Mesodermal cell (in vitro differentiated cells): Measurements from ENCODE around the gene HECTD1.
"Not testable (repeated sequence)": the region's sequence is repeated elsewhere in the genome, so short reads cannot be mapped to it uniquely, and the experiment has no call there.

Experiments used
- H3K27ac ChIP-seq: 2 replicates; pipeline ENCODE4 v1.7.0; 2013; ENCODE audit warnings: mild to moderate bottlenecking, low read depth, low read length, moderate library complexity; ENCODE audit not compliant: severe bottlenecking
- H3K36me3 ChIP-seq: 2 replicates; pipeline ENCODE4 v1.7.1; 2013; ENCODE audit warnings: mild to moderate bottlenecking, low read length, moderate library complexity; ENCODE audit not compliant: control insufficient read depth, insufficient read depth
- H3K4me1 ChIP-seq: one replicate; pipeline ENCODE4 v1.7.1; 2013; ENCODE audit warnings: mild to moderate bottlenecking, low read length; ENCODE audit not compliant: insufficient read depth, control insufficient read depth, poor library complexity, severe bottlenecking
- H3K4me3 ChIP-seq: 2 replicates; pipeline ENCODE4 v1.7.0; 2013; ENCODE audit warnings: low read length, control low read depth, mild to moderate bottlenecking; ENCODE audit not compliant: insufficient read depth, poor library complexity, severe bottlenecking; ENCODE audit errors: extremely low read depth
- H3K9me3 ChIP-seq: 2 replicates; pipeline ENCODE4 v1.7.1; 2013; ENCODE audit warnings: mild to moderate bottlenecking, low read length, moderate library complexity; ENCODE audit not compliant: control insufficient read depth
- WGBS, 2 experiments: methylation state at CpG; one replicate each; pipeline ENCODE4 v1.1.5; 2013; ENCODE audit warnings: missing lambda C conversion rate in 2 of 2; ENCODE audit not compliant: insufficient coverage in 2 of 2; 5-methylcytosine and 5-hydroxymethylcytosine counted together

Gene HECTD1

DNA sequence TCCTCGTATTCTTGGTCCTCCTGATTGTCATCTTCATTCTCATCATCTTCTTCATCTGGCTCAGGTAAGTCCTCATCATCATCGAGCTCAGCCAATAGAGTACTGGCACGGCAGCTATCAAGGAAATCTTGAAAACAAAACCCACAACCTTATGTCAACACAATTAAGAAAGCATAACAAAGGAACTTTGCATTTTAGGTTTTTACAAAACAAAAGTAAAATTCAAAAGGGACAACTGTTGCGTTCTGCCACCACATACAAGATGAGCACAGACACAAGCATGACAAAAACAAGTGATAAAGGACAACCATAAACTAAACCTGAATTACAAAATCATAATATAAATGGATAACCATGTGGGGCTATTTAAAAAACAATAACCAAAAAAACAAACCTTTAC lies 84.7 kb downstream of the HECTD1 start:
- Histone ChIP-seq H3K36me3 (peaks cover 78% of the 10 kb centered on the region), H3K4me1 (no peaks in the 10 kb centered on the region), H3K4me3 (no peak overlapping the region), H3K27ac (no peak overlapping the region), H3K9me3 (no peaks in the 10 kb centered on the region)
- 70 to 76% methylated on average over 1 to 3 of the region's 4 CpGs for WGBS, 2 experiments

DNA sequence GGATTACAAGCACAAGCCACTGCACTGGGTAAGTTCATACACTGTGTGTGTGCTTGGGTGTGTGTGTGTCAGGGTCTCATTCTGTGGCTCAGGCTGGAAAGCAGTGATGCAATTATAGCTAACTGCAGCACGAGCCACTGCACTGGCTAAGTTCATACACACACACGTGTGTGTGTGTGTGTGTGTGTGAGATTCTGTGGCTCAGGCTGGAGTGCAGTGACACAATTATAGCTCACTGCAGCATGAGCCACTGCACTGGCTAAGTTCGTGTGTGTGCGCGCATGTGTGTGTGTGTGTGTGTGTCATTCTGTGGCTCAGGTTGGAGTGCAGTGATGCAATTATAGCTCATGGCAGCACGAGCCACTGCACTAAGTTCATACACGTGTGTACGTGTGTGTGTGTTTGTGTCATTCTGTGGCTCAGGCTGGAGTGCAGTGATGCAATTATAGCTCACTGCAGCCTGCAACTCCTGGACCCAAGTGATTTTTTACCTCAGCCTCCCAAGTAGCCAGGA lies 85.4 kb downstream of the HECTD1 start:
- Histone ChIP-seq H3K9me3 (no peaks in the 10 kb centered on the region), H3K27ac (no peak overlapping the region), H3K36me3 (peaks cover 77% of the 10 kb centered on the region), H3K4me3 (no peak overlapping the region), H3K4me1 (no peaks in the 10 kb centered on the region)
- 88 to 93% methylated on average over 6 to 7 of the region's 8 CpGs for WGBS, 2 experiments

DNA sequence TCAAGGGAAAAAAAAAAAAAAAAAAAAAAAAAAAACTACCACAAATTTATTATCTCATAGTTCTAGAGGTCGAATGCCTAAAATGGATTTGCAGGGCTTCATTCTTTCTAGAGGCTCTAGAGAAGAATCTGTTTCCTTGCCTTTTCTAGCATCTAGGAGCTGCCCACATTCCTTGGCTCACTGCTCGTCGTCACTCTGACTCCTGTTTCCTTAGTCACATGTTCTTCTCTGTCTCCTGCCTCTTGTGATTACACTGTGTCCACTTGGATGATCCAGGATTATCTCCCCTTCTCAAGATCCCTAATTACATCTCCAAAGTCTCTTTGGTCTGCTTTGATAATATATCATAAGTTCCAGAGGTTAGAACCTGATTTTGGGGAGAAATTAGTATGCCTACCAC lies 88.7 kb downstream of the HECTD1 start:
- WGBS, 2 experiments: 86 to 95% methylated on average over 3 of the region's 3 CpGs
- Histone ChIP-seq H3K27ac (no peak overlapping the region), H3K4me3 (no peak overlapping the region), H3K36me3 (peaks cover 85% of the 10 kb centered on the region), H3K9me3 (no peaks in the 10 kb centered on the region), H3K4me1 (no peaks in the 10 kb centered on the region)

DNA sequence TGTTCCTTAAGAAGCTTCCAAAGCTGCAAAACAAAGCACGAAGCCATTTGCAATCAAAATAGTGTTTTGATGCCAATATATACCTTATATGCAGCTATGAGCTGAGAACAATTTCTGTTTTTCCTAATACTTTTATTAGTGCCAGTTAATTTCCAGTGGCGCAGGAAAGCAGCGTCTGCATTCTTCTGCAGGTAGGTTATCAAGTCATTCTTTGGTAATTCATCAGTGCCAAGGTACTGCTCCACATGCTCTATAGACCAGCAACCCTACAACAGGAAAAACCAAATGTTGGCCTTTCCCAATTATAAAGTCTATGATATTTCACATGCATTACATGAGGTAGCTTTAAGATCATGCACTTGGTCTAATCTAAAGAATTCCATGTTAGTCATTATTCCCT lies 93.8 kb downstream of the HECTD1 start:
- H3K9me3 ChIP-seq: no peaks in the 10 kb centered on the region
- no peak overlapping the region for H3K4me3 ChIP-seq
- no peak overlapping the region for H3K27ac ChIP-seq
- 100% methylated on average over 2 of the region's 3 CpGs for WGBS, 2 experiments
- H3K36me3 ChIP-seq: peaks cover 76% of the 10 kb centered on the region
- no peaks in the 10 kb centered on the region for H3K4me1 ChIP-seq

GRCh38 chr14:31110872-31111271 lies 96.7 kb downstream of the HECTD1 start:
- no peaks in the 10 kb centered on the region for H3K9me3 ChIP-seq
- WGBS, 2 experiments: no CpG with 5 or more reads among the region's 2 CpGs
- H3K36me3 ChIP-seq: peaks cover 80% of the 10 kb centered on the region
- H3K4me1 ChIP-seq: no peaks in the 10 kb centered on the region
- no peak overlapping the region for H3K27ac ChIP-seq
- no peak overlapping the region for H3K4me3 ChIP-seq

- no peak overlapping the region for H3K27ac ChIP-seq
- no peaks in the 10 kb centered on the region for H3K9me3 ChIP-seq
- H3K36me3 ChIP-seq: peaks cover 80% of the 10 kb centered on the region
- no peak overlapping the region for H3K4me3 ChIP-seq
- 91 to 96% methylated on average over 6 of the region's 11 CpGs for WGBS, 2 experiments
- no peaks in the 10 kb centered on the region for H3K4me1 ChIP-seq
Measured at GRCh38 chr14:31109257-31109656, 98.3 kb downstream of the HECTD1 start.

DNA sequence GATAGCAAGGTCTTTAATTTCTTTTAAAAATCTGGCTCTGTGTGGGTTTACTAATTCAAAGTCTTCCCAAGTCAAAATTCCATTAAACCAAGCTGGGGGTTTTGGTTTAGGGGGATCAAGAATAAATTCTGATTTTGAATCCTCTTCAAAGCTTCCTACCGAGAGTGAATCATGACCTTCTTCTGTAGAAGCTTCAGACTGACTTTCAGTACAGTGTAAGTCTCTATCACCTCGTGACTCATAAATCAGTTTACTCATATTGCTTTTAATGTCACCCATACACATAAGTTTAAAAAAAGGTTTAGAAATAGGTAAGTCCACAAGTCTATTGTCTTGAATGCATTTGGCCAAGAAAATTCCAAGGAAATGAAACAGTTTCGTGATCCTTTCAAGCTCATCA lies 100.8 kb downstream of the HECTD1 start:
- 100% methylated on average over 1 of the region's 3 CpGs for WGBS, 2 experiments
- no peak overlapping the region for H3K4me3 ChIP-seq
- H3K36me3 ChIP-seq: peaks cover 85% of the 10 kb centered on the region
- H3K4me1 ChIP-seq: no peaks in the 10 kb centered on the region
- H3K27ac ChIP-seq: no peak overlapping the region
- H3K9me3 ChIP-seq: no peaks in the 10 kb centered on the region

DNA sequence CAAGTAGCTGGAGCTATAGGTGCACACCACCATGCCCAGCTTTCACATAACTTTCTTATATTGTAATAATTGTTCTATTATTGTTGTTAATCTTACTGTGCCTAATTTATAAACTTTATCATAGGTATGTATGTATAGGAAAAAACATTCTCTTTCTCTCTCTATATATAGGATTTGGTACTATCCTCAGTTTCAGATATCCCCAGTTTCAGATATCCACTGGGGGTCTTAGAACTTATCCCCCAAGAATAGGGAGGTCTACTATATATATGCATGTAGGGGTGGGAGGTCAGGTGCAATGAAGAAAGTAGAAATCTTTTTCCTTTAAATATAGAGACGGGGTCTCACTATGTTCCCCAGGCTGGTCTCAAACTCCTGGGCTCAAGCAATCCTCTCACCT lies 110.5 kb downstream of the HECTD1 start:
- Histone ChIP-seq H3K4me1 (no peaks in the 10 kb centered on the region), H3K4me3 (no peak overlapping the region), H3K36me3 (peaks cover 58% of the 10 kb centered on the region), H3K9me3 (no peaks in the 10 kb centered on the region), H3K27ac (no peak overlapping the region)
- WGBS, 2 experiments: 100% methylated on average over 1 of the region's 1 CpG; no CpG with 5 or more reads in 1 of the 2 experiments

DNA sequence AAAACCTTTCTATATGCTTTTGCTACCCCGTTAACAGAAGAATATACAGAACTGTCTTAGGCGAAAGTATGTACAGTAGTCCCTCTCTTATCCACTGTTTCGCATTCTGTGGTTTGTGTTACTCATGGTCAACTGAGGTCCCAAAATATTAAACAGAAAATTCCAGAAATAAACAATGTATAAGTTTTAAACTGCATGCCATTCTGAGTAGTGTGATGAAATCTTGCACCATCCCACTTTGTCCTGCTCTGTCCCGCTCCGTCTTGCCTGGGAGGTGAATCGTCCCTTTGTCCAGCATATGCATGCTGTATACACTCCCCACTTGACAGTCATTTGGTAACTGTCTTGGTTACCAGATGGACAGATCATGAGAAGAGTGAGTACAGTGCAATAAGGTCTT lies 111.3 kb downstream of the HECTD1 start:
- Histone ChIP-seq H3K4me1 (no peaks in the 10 kb centered on the region), H3K9me3 (no peaks in the 10 kb centered on the region), H3K27ac (no peak overlapping the region), H3K36me3 (peaks cover 50% of the 10 kb centered on the region), H3K4me3 (no peak overlapping the region)
- 80 to 95% methylated on average over 1 to 4 of the region's 6 CpGs for WGBS, 2 experiments

DNA sequence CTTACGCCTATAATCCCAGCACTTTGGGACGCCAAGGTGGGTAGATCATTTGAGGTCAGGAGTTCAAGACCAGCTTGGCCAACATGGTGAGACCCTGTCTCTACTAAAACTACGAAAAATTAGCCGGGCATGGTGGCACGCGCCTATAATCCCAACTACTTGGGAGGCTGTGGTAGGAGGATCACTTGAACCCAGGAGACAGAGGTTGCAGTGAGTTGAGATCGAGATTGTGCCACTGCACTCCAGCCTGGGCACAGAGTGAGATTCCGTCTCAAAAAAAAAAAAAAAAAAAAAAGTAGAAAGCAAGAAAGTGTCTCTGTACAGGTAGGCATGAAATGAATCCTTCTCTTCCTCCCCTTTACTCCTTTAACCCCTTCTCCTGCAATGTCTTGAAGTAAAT lies 111.8 kb downstream of the HECTD1 start:
- WGBS, 2 experiments: 94 to 96% methylated on average over 6 to 7 of the region's 8 CpGs
- H3K27ac ChIP-seq, H3K4me3 ChIP-seq, H3K9me3 ChIP-seq, H3K4me1 ChIP-seq: not testable (repeated sequence)
- H3K36me3 ChIP-seq: peaks cover 45% of the 10 kb centered on the region

DNA sequence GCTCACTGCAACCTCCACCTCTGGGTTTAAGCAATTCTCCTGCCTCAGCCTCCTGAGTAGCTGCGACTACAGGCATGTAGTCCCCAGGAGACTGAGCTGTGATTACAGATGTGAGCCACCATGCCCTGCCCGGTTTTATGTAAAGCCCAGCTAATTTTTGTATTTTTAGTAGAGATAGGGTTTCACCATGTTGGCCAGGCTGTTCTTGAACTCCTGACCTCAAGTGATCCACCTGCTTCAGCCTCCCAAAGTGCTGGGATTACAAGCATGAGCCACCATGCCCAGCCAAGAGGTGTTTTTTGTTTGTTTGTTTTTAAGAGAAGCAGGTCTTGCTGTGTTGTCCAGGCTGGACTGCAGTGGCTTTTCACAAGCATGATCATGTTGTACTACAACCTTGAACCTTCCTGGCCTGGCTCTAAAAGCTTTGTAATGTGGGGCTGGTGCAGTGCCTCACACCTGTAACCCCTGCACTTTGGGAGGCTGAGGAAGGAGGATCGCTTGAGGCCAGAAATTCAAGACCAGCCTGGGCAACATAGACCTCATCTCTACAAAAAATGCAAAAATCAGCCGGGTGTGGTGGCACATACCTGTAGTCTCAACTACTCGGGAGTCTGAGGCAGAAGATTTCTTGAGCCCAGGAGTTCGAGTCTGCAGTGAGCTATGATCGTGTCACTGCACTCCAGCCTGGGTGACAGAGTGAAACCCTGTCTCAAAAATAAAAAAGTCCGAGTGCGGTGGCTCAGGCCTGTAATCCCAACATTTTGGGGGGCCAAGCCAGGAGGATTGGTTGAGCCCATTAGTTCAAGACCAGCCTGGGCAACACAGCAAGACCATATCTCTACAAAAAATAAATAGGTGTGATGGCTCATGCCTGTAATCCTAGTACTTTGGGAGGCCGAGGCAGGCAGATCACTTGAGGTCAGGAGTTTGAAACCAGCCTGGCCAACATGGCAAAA lies 113.4 kb downstream of the HECTD1 start:
- not testable (repeated sequence) for H3K4me3 ChIP-seq, H3K27ac ChIP-seq, H3K9me3 ChIP-seq, H3K4me1 ChIP-seq
- WGBS, 2 experiments: 91% methylated on average over 6 to 9 of the region's 10 CpGs
- H3K36me3 ChIP-seq: peaks cover 29% of the 10 kb centered on the region
